Measurements from ENCODE around the gene HMGB1.

GRCh38 chr13:30463787-30464495, 1.8 kb downstream of the HMGB1 start:
- TF ChIP-seq EZH2phosphoT487 (IDR thresholded peaks at IDR 0.05; ENCODE audit: borderline replicate concordance), result no peak
- no peak for TF ChIP-seq CTCF (conservative IDR thresholded peaks at IDR 0.05; ENCODE audit: low read length)
